Measurements from ENCODE around the gene SHC3. TPM values are rescaled to one million over a fixed set of nuclear protein-coding genes. Genes with fewer than 3 reads are reported as not detected.

SHC3 gene
- total and polyA plus RNA-seq, 9 of the 15 experiments (the other 6 are each of a cell fraction or from before 2014, with no cell fraction given): not detected

DNA sequence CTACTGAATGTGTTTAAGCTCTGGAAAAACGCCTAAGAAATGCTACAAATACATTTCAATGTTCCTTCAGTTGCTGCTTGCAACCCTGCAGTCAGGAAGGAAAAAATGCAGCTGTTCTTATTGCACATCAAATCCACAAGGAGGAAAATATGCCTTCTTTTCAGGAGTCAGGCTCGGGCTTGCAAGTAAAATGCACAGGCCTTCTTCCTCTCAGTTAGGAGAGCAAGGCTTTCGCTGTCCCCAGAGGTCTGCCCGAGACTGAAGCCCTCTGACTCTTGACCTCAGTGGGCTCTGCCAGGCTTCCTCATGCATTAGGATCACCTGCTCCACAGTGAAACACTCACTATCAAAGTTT, 899 bp upstream of the SHC3 start:
- intact Hi-C loops (cut with micrococcal nuclease) (no loop called here), in situ Hi-C loops (cut with MboI) (no loop called here)
- CTCF ChIA-PET (ENCODE audit: low intra/inter-chr PET ratio): no interaction called here
- Histone ChIP-seq H3K9me3 (replicated peaks; ENCODE audit: control insufficient read depth, insufficient read depth, low read depth, low read length) (no peaks in the 10 kb centered on the region), H3K36me3 (ENCODE audit: control insufficient read depth, insufficient read depth, low read length) (no peaks in the 10 kb centered on the region), H3K27me3 (ENCODE audit: control insufficient read depth in 2 of 2, insufficient read depth in 2 of 2, low read length in 2 of 2) (peaks cover 2 to 23% of the 10 kb centered on the region in 2 experiments; a peak in 4 of 5 replicates), H3K4me2 (ENCODE audit: insufficient read depth, low read length) (no peak overlapping the region), H3K9ac (ENCODE audit: insufficient read depth in 1 of 2, low read depth in 2 of 2, low read length in 2 of 2) (no peak overlapping the region), H2AFZ (ENCODE audit: low read depth, low read length) (no peak overlapping the region), H4K20me1 (replicated peaks; ENCODE audit: control insufficient read depth, insufficient read depth, low read length) (no peaks in the 10 kb centered on the region), H3K9me1 (ENCODE audit: control insufficient read depth, insufficient read depth, low read length) (no peaks in the 10 kb centered on the region), H3K4me1 (replicated peaks in 1 of 2; ENCODE audit: control insufficient read depth in 2 of 2, insufficient read depth in 2 of 2, low read length in 2 of 2) (0 out of 5 replicates have a peak, but pooled peaks cover 0 to 3% of the 10 kb centered on the region in 2 experiments), H3K27ac (ENCODE audit: extremely low read depth, low read depth, low read length) (no peak overlapping the region), H3K4me3 (no peak overlapping the region), H3K79me2 (ENCODE audit: control insufficient read depth, insufficient read depth, low read length) (no peaks in the 10 kb centered on the region)
- POLR2A ChIA-PET: no interaction called here
- TF ChIP-seq HMG20A (CRISPR knock-in tag; conservative IDR thresholded peaks at IDR 0.05): no peak
- no peak for TF ChIP-seq ZNF699 (CRISPR knock-in tag; IDR thresholded peaks at IDR 0.05; ENCODE audit: insufficient replicate concordance)
- TF ChIP-seq, protein P1, sequence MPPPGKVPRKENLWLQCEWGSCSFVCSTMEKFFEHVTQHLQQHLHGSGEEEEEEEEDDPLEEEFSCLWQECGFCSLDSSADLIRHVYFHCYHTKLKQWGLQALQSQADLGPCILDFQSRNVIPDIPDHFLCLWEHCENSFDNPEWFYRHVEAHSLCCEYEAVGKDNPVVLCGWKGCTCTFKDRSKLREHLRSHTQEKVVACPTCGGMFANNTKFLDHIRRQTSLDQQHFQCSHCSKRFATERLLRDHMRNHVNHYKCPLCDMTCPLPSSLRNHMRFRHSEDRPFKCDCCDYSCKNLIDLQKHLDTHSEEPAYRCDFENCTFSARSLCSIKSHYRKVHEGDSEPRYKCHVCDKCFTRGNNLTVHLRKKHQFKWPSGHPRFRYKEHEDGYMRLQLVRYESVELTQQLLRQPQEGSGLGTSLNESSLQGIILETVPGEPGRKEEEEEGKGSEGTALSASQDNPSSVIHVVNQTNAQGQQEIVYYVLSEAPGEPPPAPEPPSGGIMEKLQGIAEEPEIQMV (tag; conservative IDR thresholded peaks at IDR 0.05; ENCODE audit: low read depth): no peak
- TF ChIP-seq TAF7 (tag; IDR thresholded peaks at IDR 0.05): no peak
- TF ChIP-seq ARID2 (IDR thresholded peaks at IDR 0.05): no peak
- TF ChIP-seq, protein P2, sequence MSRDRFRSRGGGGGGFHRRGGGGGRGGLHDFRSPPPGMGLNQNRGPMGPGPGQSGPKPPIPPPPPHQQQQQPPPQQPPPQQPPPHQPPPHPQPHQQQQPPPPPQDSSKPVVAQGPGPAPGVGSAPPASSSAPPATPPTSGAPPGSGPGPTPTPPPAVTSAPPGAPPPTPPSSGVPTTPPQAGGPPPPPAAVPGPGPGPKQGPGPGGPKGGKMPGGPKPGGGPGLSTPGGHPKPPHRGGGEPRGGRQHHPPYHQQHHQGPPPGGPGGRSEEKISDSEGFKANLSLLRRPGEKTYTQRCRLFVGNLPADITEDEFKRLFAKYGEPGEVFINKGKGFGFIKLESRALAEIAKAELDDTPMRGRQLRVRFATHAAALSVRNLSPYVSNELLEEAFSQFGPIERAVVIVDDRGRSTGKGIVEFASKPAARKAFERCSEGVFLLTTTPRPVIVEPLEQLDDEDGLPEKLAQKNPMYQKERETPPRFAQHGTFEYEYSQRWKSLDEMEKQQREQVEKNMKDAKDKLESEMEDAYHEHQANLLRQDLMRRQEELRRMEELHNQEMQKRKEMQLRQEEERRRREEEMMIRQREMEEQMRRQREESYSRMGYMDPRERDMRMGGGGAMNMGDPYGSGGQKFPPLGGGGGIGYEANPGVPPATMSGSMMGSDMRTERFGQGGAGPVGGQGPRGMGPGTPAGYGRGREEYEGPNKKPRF (IDR thresholded peaks at IDR 0.05; ENCODE audit: low read depth, low read length): no peak
- 0% methylated on average over 1 of the region's 4 CpGs for WGBS (ENCODE audit: insufficient coverage, low coverage, missing lambda C conversion rate)
- FAIRE-seq (no peak), DNase-seq (ENCODE audit: extremely low read depth in 1 of 4, low spot score in 3 of 4) (no peak), ATAC-seq (no peak)
- no TSS peak for BruUV-seq (replicated peaks)
